Inferior parietal cortex (tissue), 1 donor: ENCODE measurements around the gene TYW1.
"Not testable (repeated sequence)": the region's sequence is repeated elsewhere in the genome, so short reads cannot be mapped to it uniquely, and the experiment has no call there.

ENCODE experiments used
- DNase-seq: peaks from one replicate; pipeline ENCODE4 v3.0.0-alpha.2; 2016; ENCODE audit errors: extremely low spot score

The TYW1 gene

DNA sequence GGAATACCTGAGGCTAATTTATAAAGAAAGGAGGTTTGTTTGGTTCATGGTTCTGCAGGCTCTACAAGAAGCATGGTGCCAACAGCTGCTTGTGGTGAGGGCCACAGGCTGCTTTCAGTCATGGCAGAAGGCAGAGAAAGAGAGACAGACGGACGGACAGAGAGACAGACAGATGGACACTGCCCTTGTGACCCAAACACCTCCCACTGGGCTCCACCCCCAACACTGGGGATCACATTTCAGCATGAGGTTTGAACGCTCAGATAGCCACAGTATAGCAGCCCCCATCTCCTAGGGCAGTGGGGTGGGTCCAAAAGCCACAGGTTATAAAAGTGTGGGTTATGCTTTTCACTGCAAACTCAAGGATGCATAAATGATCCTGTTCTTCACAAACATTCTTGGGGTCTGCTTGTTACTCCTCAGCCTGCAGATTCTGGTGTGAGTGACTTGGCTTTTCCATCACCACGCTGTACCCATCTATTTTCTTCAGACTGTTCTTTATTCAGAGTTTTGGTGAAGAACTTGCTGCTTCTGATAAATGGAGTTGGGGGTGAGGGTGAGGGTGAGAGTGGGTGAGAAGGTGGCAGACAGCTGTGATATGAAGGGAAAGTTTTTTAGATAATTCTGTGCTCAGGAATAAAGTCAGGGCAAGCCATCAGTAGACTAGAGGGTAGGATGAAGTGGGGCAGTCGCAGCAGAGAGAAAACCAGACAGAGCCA lies 194.5 kb downstream of the TYW1 start:
- not testable (repeated sequence) for DNase-seq

DNA sequence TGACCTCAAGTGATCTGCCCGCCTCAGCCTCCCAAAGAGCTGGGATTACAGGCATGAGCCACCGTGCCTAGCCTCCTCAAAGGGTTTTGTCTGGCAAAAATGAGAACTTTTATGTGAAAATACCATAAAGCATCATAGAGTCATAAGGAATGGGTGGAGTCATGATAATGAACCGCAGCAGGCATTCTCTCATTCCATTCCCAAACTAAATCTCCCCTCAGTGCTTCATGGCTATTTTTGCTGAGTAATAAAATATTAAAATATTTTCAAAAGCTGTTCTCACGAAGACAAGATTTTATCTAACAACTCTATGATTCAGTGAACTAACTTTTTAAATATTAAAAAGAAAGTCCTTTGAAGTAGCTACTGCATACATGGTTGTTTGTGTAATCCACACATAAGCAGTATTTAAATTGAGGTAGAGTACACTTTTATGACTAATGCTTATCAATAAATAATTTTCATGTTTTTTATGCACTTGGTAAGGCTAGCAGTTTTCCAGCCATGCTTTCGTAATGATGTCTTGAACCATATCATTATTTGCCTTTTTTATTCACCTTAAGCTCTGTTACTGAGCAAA lies 195.6 kb downstream of the TYW1 start:
- DNase-seq, result not testable (repeated sequence)

DNA sequence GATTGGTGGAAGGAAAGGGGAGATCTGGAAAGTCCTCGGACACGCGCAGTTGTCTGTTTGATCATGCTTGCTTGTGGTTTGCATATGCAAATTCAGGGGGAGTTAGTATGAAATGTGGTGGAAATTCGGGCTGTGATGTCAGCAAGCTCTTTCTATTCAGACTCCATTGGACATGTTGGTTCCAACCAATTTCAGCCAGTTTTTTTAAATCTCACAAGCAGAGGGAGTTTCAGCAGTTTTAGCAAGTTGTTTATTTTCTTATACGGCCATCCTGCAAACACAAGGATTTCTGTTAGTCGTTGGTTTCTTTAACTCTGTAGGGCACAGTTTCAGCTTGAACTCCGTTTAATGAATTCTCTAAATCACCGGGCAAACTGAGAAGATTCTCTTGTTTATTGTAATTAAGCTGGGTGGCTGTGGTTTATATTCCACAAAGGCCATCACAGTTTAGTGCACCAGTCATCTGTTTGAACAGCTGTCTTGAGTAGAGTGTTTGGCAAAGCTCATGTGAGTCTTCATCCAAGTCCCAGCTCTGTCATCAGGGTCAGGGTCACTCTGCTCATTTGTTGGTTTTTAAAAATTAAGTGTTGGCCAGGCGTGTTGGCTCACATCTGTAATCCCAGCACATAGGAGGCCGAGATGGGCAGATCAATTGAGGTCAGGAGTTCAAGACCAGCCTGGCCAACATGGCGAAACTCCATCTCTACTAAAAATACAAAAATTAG lies 196.4 kb downstream of the TYW1 start:
- DNase-seq, result peak; percentile 27

DNA sequence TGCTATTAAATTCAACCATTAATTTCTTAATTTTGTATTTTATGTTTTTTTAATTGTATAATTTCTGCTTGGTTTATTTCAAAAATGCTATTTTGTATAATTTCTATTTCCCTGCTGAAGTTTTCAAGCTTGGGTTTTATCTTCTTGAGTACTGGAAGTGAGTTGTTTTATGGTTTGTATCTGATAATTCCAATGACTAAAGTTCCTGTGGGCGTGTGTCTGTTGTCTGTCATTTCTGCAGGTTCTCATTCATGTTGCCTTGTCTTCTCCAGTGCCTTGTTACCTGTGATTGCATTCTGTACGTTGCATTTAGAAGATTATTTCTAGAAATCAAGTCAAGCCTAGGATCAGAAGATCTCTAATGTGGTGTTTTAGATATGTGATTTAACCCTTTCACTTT lies 199.5 kb downstream of the TYW1 start:
- not testable (repeated sequence) for DNase-seq

DNA sequence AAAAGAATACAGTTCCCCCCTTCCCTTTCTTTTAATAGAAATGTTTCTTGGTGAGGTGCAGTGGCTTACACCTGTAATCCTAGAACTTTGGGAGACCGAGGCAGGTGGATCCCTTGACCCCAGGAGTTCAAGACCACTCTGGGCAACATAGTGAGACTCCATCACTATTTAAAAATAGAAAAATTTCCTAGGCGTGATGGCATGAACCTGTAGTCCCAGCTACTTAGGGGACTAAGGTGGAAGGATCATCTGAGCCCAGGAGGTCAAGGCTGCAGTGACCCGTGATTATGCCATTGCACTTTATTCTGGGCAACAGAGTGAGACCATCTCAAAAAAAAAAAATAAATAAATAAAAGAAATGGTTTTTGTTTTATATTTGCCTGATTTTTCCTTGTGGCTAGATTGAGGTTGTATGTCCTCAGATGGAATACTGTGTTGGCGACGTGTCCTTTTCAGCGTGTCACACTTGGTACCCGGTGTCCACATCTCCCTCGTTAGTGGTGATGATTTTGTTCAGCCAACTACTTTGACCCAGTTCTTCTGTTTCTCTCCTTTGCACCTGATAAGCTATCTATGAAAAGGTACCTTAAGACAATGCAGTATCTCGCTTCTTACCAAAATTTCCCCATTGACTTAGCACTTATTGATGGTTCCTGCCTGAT lies 202.4 kb downstream of the TYW1 start:
- DNase-seq, result not testable (repeated sequence)

DNA sequence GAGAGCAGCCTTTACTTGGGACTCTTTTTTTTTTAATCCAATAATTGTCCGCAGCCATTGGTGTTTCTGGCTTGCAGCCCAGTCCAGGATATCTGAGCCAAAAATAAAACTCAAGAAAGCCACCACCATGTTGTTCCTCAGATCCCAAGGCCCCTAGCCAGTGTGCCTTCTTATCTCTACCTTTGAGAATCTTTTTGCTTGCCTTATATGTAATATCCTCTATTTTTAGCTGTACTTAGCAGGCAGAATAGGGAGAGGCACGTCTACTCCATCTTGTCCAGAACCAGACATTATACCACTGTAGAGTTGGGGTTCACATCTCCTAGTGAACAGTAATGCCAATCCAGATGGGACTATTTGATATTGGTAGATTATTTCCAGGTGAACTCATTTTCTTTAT lies 209.1 kb downstream of the TYW1 start:
- not testable (repeated sequence) for DNase-seq

DNA sequence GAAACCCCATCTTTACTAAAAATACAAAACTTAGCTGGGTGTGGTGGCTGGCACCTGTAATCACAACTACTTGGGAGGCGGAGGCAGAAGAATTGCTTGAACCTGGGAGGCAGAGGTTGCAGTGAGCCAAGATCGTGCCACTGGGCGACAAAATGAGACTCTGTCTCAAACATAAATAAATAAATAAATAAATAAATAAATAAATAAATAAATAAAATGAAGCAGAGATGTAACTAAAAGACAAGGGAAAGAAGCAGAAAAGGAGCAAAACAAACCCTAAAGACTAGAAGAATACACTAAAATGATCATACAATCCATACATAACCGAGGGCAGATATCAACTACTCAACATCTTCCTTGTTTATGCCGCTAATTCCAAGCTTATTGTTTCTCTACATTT lies 209.8 kb downstream of the TYW1 start:
- no peak for DNase-seq

DNA sequence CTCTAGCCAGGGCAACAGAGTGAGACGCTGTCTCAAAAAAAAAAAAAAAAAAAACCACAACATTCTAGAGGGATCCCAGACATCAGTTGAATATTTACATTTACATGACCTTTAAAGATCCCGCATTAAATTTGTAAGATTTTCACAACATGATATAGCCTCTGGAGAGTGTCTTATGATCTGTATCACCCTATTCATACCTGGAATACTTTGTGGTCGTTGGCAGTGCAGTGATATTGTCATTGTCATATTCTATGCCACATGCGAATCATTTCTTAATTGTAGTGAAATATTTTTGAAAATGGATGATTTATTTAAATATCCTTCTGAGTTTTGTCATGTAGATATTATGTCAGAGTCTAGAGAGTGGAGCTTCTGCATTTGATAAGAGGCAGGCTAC lies 212.0 kb downstream of the TYW1 start:
- DNase-seq, result not testable (repeated sequence)

DNA sequence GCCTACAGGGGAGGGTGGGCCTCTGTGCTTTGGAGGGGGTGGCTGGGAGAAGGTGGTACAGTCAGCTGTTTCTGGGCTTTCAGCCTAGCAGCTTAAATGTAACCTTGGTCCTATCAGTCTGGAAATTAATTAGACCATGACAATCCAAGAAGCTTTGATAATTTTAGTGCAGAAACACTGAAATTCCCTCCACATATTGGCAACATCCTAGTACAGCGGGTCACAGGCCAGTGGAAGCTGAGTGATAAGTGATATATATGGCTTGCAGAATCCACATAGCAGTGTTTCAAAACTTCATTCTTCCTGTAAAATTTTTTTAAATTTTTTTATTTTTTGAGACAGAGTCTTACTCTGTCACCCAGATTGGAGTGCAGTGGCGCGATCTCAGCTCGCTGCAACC lies 212.6 kb downstream of the TYW1 start:
- no peak for DNase-seq

DNA sequence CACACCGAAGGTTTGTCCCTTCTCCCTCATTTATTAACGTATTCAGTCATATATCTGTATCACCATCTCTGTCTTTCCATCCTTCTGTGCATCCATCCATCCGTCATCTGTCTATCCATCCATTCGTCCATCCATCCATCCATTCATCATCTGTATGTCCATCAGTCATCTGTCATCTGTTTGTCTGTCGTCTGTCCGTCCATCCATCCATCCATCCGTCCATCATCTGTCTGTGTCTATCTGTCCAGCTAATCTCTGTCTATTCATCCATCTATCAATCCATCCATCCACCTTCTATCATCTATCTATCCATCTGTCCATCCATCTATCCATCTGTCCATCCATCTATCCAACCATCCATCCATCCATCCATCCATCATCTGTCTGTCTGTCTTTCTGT lies 213.9 kb downstream of the TYW1 start:
- DNase-seq, result no peak

DNA sequence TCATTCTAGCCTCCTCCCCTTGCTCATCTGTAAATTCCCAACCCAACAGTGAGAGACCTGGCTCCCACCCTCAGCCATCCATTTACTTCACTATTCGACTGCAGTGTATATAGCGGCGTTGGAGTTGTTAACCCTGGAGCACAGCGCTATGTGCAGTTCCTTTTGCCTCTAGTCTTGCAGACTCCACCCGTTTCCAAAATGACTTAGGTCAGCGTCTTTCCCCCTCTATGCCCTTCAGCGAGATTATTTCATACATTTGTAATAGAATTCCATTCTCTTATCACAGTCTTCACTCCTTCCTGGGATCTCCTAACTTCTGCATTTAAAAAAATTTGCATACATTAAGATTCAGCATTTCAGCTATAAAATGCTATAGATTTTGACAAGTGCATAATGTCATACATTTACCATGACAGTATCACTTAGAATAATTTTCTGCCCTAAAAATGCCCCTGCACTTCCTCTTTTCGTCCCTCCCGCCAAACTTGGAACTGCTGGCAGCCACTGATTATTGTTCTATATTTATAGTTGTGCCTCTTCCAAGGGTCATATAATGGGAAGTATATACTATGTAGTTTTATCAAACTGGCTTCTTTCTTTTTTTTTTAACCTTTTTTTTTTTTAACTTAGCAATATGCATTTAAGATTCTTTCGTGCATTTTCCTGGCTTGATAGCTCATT lies 215.2 kb downstream of the TYW1 start:
- not testable (repeated sequence) for DNase-seq

DNA sequence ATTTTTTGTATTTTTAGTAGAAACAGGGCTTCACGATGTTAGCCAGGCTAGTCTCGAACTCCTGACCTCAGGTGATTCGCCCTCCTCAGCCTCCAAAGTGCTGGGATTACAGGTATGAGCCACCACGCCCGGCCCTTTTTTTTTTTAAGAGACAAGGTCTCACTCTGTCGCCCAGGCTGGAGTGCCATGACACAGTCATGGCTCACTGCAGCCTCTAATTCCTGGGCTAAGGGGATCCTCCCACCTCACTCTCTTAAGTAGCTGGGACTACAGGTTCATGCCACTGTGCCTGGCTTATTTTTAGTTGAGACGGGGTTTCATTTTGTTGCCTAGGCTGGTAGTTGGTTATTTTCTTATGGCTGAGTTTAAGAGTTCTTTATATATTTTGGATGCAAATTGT lies 216.4 kb downstream of the TYW1 start:
- not testable (repeated sequence) for DNase-seq

DNA sequence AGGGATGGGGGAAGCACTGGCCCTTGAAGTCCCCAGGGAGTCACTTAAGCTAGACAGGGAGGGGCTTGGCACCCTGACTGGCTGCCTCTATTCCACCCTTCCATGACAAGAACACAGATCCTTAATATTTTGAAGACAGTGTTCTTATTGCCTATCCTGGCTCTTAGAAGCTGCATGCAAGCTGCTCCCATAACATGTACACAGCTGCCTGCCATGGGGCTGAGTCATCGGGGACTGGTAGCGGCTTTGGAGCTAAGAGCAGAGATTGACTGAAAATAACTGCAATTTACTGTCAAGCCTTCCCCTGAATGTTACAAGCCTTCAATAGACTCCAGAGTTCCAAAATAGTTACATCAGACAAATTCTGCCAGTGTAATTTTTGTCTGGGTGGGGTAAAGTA lies 226.9 kb downstream of the TYW1 start:
- not testable (repeated sequence) for DNase-seq

DNA sequence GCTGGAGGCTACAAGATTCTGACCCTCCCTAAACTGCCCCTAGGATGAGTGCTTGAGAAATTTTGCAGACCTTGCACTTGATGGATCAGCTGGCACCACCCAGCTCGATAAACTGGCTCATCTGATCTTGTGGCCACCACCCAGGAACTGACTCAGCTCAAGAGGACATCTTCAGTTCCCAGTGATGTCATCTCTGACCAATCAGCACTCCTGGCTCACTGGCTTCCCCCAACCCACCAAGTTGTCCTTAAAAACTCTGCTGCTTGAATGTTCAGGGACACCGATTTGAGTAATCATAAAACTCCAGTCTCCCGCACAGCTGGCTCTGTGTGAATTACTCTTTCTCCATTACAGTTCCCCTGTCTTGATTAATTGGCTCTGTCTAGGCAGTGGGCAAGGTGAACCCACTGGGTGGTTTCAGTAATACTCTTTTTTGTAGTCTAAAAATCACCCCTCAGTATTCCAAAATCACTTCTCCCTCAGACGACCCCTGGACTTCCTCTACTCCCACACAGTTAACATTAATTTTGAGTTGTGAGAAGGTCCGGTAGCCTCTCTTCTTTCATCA lies 229.8 kb downstream of the TYW1 start:
- peak; percentile 16 for DNase-seq

DNA sequence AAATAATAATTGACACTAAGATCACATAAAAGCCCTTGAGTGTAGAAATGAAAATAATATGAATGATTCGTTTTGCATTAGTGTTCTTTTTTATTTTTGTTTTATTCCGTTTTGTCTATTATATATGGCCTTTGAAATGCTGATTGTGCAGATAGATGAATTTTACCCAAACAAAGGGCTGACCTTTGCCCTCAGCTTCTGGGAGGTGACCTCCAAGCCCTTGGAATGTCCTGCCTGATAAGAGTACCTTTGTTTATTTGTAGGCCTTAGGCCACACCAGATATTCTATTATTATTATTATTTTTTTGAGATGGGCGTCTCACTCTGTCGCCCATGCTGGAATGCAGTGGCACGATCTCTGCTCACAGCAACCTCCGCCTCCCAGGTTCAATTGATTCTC lies 230.3 kb downstream of the TYW1 start:
- not testable (repeated sequence) for DNase-seq

DNA sequence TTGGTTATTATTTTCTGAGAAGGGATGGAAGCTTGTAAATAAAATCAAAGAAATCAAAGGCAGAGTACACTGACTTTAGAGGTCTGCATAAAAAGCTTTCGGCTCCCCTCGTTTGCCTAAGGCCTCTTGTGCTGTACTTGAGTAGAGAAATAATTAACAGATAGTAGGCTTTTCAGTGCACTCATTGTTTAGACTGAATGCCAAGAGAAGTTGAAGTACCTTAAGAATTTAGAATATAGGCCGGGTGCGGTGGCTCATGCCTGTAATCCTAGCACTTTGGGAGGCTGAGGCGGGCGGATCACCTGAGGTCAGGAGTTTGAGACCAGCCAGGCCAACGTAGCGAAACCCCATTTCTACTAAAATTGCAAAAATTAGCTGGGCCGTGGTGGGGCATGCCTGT lies 232.4 kb downstream of the TYW1 start:
- not testable (repeated sequence) for DNase-seq

DNA sequence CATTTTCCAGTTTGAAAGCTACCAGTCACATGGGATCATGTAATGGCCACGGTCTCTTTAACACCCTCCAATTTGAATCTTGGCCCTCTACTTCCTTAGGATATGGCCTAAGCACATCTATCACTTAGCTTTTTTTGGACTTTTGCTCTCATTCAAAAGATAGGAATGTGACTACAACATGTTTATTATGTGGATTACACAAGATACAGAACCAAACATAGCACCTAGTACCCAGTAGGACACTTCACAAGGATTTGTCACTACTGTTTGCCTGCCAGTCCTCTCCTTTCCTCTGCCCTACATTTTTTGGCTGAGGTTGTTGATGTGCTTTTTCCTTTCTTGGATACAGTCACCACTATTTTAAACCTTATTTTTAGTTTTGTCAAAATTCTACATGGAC lies 233.4 kb downstream of the TYW1 start:
- peak; percentile 20 for DNase-seq

DNA sequence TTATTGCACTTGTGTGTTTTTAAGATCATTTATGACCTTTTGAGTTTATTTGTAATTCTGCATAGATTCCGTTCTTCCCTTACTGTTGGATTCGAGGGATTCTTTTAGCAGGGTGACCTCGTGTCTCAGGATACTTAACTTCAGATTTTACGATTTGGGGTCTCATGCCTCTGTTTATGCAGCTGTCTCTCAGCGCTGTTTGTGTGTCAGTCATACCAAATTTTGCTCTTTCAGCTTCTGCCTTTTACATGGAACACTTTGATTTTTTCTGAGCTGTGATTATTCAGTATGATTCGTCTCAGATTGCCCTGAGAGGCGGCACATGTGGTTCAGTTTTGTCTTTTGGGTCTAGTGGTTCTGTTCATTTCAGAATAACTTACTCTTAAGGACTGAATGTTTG lies 236.9 kb downstream of the TYW1 start:
- not testable (repeated sequence) for DNase-seq

DNA sequence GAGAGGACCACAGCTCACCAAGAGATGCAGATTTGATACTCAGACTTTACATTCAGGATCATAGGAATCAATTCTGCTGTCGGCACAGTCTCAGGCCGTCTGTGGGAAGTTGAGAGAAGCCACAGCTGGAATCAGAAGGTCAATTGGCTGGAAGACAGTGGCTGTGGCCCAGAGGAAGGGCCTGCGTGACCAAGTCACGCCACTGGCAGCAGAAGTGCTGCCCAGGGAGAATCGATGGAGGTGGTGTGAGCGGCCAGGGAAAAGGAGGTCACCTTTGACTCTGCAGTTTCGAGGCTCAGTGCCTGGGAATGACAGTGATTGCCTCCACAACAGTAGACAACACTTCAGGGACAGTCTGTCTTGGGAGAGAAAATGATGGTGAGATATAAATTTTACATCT lies 239.6 kb downstream of the TYW1 start:
- not testable (repeated sequence) for DNase-seq

DNA sequence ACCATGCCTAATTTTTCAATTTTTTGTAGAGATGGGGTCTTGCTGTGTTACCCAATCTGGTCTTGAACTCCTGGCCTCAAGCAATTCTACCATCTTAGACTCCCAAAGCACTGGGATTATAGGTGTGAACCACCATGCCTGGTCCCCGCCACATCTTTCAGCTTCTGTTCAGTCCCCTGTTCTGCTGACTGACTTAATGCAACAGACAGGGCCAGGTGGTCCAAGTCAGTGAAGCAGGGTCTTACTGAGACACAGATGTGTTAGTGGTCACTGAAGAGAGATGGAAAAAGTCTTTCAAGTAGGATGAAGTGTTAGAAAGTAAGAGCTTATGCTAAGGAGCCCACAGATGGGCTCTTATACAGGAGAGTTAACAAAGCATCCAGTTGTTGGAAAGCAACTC lies 246.2 kb downstream of the TYW1 start:
- DNase-seq, result not testable (repeated sequence)

DNA sequence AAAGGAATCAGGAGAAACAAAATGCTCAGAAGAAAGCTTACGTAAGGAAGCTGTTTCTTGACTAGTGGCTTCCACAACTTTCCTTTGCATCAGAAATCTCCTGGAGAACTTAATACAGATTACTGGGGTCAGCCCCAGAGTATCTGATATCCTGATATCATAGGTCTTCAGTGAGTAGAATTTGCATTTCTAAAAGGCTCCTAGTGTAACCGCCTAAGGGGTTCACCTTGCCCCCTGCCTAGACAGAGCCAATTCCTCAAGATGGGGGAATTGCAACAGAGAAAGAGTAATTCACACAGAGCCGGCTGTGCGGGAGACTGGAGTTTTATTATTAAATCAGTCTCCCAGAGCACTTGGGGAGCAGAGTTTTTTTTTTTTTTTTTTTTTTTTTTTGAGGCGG lies 251.7 kb downstream of the TYW1 start:
- not testable (repeated sequence) for DNase-seq
